Transverse colon (tissue), 4 donors: ENCODE results near the gene BMS1. TPM values are rescaled to one million over a fixed set of nuclear protein-coding genes. Genes with fewer than 3 reads are reported as not detected.

Experiments used
- DNase-seq: peaks from one replicate; pipeline ENCODE4 v3.0.0-alpha.2; 2019
- H3K27ac ChIP-seq, 4 donors: fragments of 200-600 bp; sonication (generic); 2 replicates each; pipeline ENCODE4 v1.5.1; 2016 to 2018; ENCODE audit warnings: inconsistent platforms in 4 of 4
- H3K27me3 ChIP-seq: fragments of 200-600 bp; sonication (generic); 2 replicates; pipeline ENCODE4 v1.5.1; 2017; ENCODE audit warnings: inconsistent platforms
- H3K36me3 ChIP-seq, 4 donors: fragments of 200-600 bp; sonication (generic); 2 replicates each; pipeline ENCODE4 v1.5.1; 2017 to 2019; ENCODE audit warnings: inconsistent platforms in 4 of 4
- H3K4me1 ChIP-seq, 4 donors: fragments of 200-600 bp; sonication (generic); 2 replicates each; pipeline ENCODE4 v1.5.1; 2017 to 2020; ENCODE audit warnings: inconsistent platforms in 4 of 4
- H3K4me3 ChIP-seq, 4 donors: fragments of 200-600 bp; sonication (generic); 1 replicate in 1 of 4; 2 replicates in 3 of 4; pipeline versions ENCODE4 v1.5.1 to v1.6.1; 2017 to 2019; ENCODE audit warnings: inconsistent platforms in 4 of 4
- H3K9me3 ChIP-seq, 2 donors: fragments of 200-600 bp; sonication (generic); 2 replicates each; pipeline ENCODE4 v1.5.1; 2017 to 2019; ENCODE audit warnings: inconsistent platforms in 2 of 2
- CTCF ChIP-seq, 5 experiments: fragments of 200-600 bp in 3 of 5; fragments of 450-650 bp in 2 of 5; sonication (generic) in 3 of 5; IDR thresholded peaks; 1 replicate in 2 of 5; 2 replicates in 3 of 5; pipeline ENCODE4 v1.5.1; 2016 to 2017; ENCODE audit warnings: antibody characterized with exemption in 5 of 5, inconsistent platforms in 3 of 5, mild to moderate bottlenecking in 2 of 5, moderate library complexity in 1 of 5
- EP300 ChIP-seq: sonication (generic); formaldehyde crosslinking; IDR thresholded peaks from one replicate; pipeline ENCODE4 v1.6.1; 2017; ENCODE audit warnings: antibody characterized with exemption, low read depth
- POLR2A ChIP-seq: fragments of 450-650 bp; IDR thresholded peaks from one replicate; pipeline ENCODE4 v1.6.1; 2016; ENCODE audit warnings: antibody characterized with exemption, mild to moderate bottlenecking, moderate library complexity
- POLR2AphosphoS5 ChIP-seq, 3 donors: sonication (generic); formaldehyde crosslinking; IDR thresholded peaks; one replicate each; pipeline ENCODE4 v1.6.1; 2016; ENCODE audit warnings: antibody characterized with exemption in 3 of 3
- WGBS, 2 donors: methylation state at CpG; one replicate each; pipeline ENCODE4 v1.1.5; 2018; ENCODE audit warnings: low coverage in 1 of 2; 5-methylcytosine and 5-hydroxymethylcytosine counted together
- in situ Hi-C, 4 donors: fragments of 200-750 bp; cut with MboI; loops; one replicate each; pipeline versions ENCODE4 v1.15.0 to v1.15.1; 2017; ENCODE audit warnings: low sequenced_read_pairs in 3 of 4, low pct_ligation_motif_present in 1 of 4, low pct_unique_long_range_greater_than_20kb in 1 of 4
- intact Hi-C: fragments of 100-400 bp; cut with DNase I; formaldehyde crosslinking; loops from one replicate; pipeline ENCODE4 v1.15.1; 2023; ENCODE audit warnings: low total_unique reads
- total RNA-seq, 4 donors: library from RNA; depleted of rRNA; stranded (reverse); fragments of >200 nt; gene quantifications; one replicate each; pipeline ENCODE4 v1.1.0, GENCODE V29; 2016

Gene BMS1
- total RNA-seq, 4 donors from 2014 or later: 6.8 to 12.2 (median 9.9) TPM

GRCh38 chr10:42878134-42878820 is 95.7 kb downstream of the BMS1 start:
- H3K4me3 ChIP-seq: no peak overlapping the region
- H3K36me3 ChIP-seq: no peaks in the 10 kb centered on the region
- H3K4me1 ChIP-seq: no peaks in the 10 kb centered on the region
- no peaks in the 10 kb centered on the region for H3K27me3 ChIP-seq
- no peak for TF ChIP-seq EP300
- no peak for TF ChIP-seq CTCF (IDR thresholded peaks at IDR 0.05)
- no peak for TF ChIP-seq POLR2A
- TF ChIP-seq POLR2AphosphoS5 (IDR thresholded peaks at IDR 0.05): no peak
- H3K27ac ChIP-seq: no peak overlapping the region
- in situ Hi-C loops: no loop called here
- 88% methylated on average over 13 of the region's 13 CpGs; no CpG with 5 or more reads in 1 of the 2 donors for WGBS, 2 donors
- intact Hi-C loops: no loop called here
- H3K9me3 ChIP-seq: peaks cover 9% of the 10 kb centered on the region in 2 donors
- no peak for DNase-seq

- no peak overlapping the region for H3K27ac ChIP-seq
- 41% methylated on average over 3 of the region's 3 CpGs; no CpG with 5 or more reads in 1 of the 2 donors for WGBS, 2 donors
- TF ChIP-seq POLR2AphosphoS5 (IDR thresholded peaks at IDR 0.05) (no peak), CTCF (IDR thresholded peaks at IDR 0.05) (no peak), POLR2A (no peak), EP300 (no peak)
- no peaks in the 10 kb centered on the region for H3K36me3 ChIP-seq
- no peak overlapping the region for H3K4me3 ChIP-seq
- no peak for DNase-seq
- peaks cover 9% of the 10 kb centered on the region in 2 donors for H3K9me3 ChIP-seq
- in situ Hi-C loops (no loop called here), intact Hi-C loops (no loop called here)
- H3K27me3 ChIP-seq: no peaks in the 10 kb centered on the region
- no peaks in the 10 kb centered on the region for H3K4me1 ChIP-seq
These were observed 96.2 kb downstream of the BMS1 start for GRCh38 chr10:42878821-42879195.

GRCh38 chr10:42879380-42880254 is 97.0 kb downstream of the BMS1 start:
- H3K4me1 ChIP-seq: no peaks in the 10 kb centered on the region
- intact Hi-C loops: no loop called here
- no peaks in the 10 kb centered on the region for H3K27me3 ChIP-seq
- WGBS, 2 donors: 44 to 82% methylated on average over 3 to 30 of the region's 30 CpGs
- no peaks in the 10 kb centered on the region for H3K36me3 ChIP-seq
- H3K4me3 ChIP-seq: no peak overlapping the region
- no peak overlapping the region for H3K27ac ChIP-seq
- DNase-seq: no peak
- peaks cover 9% of the 10 kb centered on the region in 2 donors for H3K9me3 ChIP-seq
- no peak for TF ChIP-seq POLR2AphosphoS5 (IDR thresholded peaks at IDR 0.05)
- TF ChIP-seq CTCF (IDR thresholded peaks at IDR 0.05): no peak
- no peak for TF ChIP-seq POLR2A
- no peak for TF ChIP-seq EP300
- in situ Hi-C loops: no loop called here

GRCh38 chr10:42880255-42880620 is 97.6 kb downstream of the BMS1 start:
- Histone ChIP-seq H3K4me1 (no peaks in the 10 kb centered on the region), H3K36me3 (no peaks in the 10 kb centered on the region), H3K27ac (no peak overlapping the region), H3K9me3 (peaks cover 9% of the 10 kb centered on the region in 2 donors), H3K4me3 (no peak overlapping the region), H3K27me3 (no peaks in the 10 kb centered on the region)
- 76 to 90% methylated on average over 4 to 16 of the region's 16 CpGs for WGBS, 2 donors
- intact Hi-C loops (no loop called here), in situ Hi-C loops (no loop called here)
- TF ChIP-seq POLR2AphosphoS5 (IDR thresholded peaks at IDR 0.05) (no peak), POLR2A (no peak), EP300 (no peak), CTCF (IDR thresholded peaks at IDR 0.05) (no peak)
- no peak for DNase-seq
